Vagina (tissue), 2 donors: Measurements from ENCODE around the gene TOX3. TPM values are rescaled to one million over a fixed set of nuclear protein-coding genes. Genes with fewer than 3 reads are reported as not detected.

ENCODE experiments used
- DNase-seq, 2 donors: peaks; one replicate each; pipeline ENCODE4 v3.0.0-alpha.2; 2017; ENCODE audit errors: extremely low spot score in 2 of 2
- H3K27ac ChIP-seq: fragments of 200-600 bp; sonication (generic); one replicate; pipeline ENCODE4 v1.5.1; 2019
- H3K27me3 ChIP-seq: fragments of 200-600 bp; sonication (generic); one replicate; pipeline ENCODE4 v1.5.1; 2019
- H3K36me3 ChIP-seq, 2 donors: fragments of 200-600 bp; sonication (generic); one replicate each; pipeline ENCODE4 v1.5.1; 2017 to 2019
- H3K4me1 ChIP-seq: fragments of 200-600 bp; sonication (generic); one replicate; pipeline ENCODE4 v1.5.1; 2019
- H3K4me3 ChIP-seq, 2 donors: fragments of 200-600 bp; sonication (generic); 1 replicate in 1 of 2; 2 replicates in 1 of 2; pipeline ENCODE4 v1.5.1; 2016 to 2019
- H3K9me3 ChIP-seq: fragments of 200-600 bp; sonication (generic); one replicate; pipeline ENCODE4 v1.5.1; 2019
- POLR2A ChIP-seq, 2 donors: fragments of 450-650 bp; IDR thresholded peaks; one replicate each; pipeline ENCODE4 v1.6.1; 2017; ENCODE audit warnings: antibody characterized with exemption in 2 of 2, mild to moderate bottlenecking in 2 of 2, moderate library complexity in 2 of 2
- POLR2AphosphoS5 ChIP-seq, 2 donors: sonication (generic); formaldehyde crosslinking; IDR thresholded peaks; one replicate each; pipeline ENCODE4 v1.9.0; 2017; ENCODE audit warnings: antibody characterized with exemption in 2 of 2, mild to moderate bottlenecking in 2 of 2, low read depth in 1 of 2; ENCODE audit not compliant: insufficient read depth in 1 of 2
- intact Hi-C: fragments of 100-400 bp; cut with DNase I; formaldehyde crosslinking; loops from one replicate; pipeline ENCODE4 v1.15.1; 2023
- total RNA-seq: library from RNA; depleted of rRNA; stranded (reverse); fragments of >200 nt; gene quantifications from one replicate; pipeline ENCODE4 v1.2.3, GENCODE V29; 2016
- TF ChIP-seq, protein P1 (sequence below), 3 experiments: fragments of 450-650 bp in 2 of 3; fragments of 200-600 bp in 1 of 3; sonication (generic) in 1 of 3; IDR thresholded peaks; one replicate each; pipeline ENCODE4 v1.5.1; 2017 to 2019; ENCODE audit warnings: antibody characterized with exemption in 3 of 3, mild to moderate bottlenecking in 2 of 3, moderate library complexity in 2 of 3

TOX3 gene
- total RNA-seq, 1 donor from 2014 or later = 1.2 TPM

DNA sequence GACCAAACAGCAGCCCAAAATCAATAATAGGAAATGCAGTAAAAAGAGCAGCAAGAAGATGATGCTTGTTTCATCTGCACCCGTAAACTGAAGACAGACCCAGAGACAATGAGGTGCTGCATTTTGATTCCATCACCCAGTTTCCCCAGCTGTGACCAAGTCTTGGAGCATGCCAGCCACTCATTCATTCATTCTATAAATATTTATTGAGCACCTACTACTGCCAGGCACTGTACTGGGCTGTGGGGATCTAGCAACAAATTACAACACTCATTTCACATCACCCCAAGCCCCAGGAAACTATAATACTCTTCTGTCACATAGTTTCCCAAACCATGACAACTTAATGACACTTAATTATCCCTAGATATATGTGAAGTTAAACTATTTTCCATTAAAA, 79.2 kb downstream of the TOX3 start:
- intact Hi-C loops = no loop called here
- no peaks in the 10 kb centered on the region for H3K36me3 ChIP-seq
- no peaks in the 10 kb centered on the region for H3K4me1 ChIP-seq
- no peak for DNase-seq
- no peak overlapping the region for H3K27ac ChIP-seq
- TF ChIP-seq POLR2A (IDR thresholded peaks at IDR 0.05) (no peak), POLR2AphosphoS5 (IDR thresholded peaks at IDR 0.05; ENCODE audit: insufficient read depth in 1 of 2, low read depth in 1 of 2) (no peak)
- TF ChIP-seq, protein P1, sequence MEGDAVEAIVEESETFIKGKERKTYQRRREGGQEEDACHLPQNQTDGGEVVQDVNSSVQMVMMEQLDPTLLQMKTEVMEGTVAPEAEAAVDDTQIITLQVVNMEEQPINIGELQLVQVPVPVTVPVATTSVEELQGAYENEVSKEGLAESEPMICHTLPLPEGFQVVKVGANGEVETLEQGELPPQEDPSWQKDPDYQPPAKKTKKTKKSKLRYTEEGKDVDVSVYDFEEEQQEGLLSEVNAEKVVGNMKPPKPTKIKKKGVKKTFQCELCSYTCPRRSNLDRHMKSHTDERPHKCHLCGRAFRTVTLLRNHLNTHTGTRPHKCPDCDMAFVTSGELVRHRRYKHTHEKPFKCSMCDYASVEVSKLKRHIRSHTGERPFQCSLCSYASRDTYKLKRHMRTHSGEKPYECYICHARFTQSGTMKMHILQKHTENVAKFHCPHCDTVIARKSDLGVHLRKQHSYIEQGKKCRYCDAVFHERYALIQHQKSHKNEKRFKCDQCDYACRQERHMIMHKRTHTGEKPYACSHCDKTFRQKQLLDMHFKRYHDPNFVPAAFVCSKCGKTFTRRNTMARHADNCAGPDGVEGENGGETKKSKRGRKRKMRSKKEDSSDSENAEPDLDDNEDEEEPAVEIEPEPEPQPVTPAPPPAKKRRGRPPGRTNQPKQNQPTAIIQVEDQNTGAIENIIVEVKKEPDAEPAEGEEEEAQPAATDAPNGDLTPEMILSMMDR (IDR thresholded peaks at IDR 0.05) = no peak
- H3K27me3 ChIP-seq = no peaks in the 10 kb centered on the region
- H3K4me3 ChIP-seq = no peak overlapping the region
- H3K9me3 ChIP-seq = no peaks in the 10 kb centered on the region

DNA sequence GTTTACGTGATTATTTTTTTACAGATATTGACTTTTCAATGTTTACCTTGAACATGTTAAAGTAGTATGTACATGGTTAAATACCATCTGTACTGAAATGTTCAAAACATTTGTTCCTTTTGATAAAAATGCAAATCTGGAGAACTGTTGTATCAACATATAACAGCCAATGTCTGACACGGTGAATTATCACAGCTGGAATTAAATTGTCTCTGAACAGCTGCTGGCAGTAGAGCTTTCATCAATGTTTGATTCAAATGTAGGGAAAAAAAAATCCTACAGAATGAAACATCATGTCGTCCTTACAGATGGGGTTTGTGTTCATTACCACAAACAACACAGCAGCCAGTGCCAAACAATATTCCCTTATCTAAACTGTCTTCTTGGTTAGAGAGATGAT, 79.9 kb downstream of the TOX3 start:
- no peak for TF ChIP-seq POLR2AphosphoS5 (IDR thresholded peaks at IDR 0.05; ENCODE audit: insufficient read depth in 1 of 2, low read depth in 1 of 2)
- TF ChIP-seq, protein P1 (IDR thresholded peaks at IDR 0.05) = no peak
- TF ChIP-seq POLR2A (IDR thresholded peaks at IDR 0.05) = no peak
- Histone ChIP-seq H3K4me3 (no peak overlapping the region), H3K27ac (no peak overlapping the region), H3K36me3 (no peaks in the 10 kb centered on the region), H3K27me3 (no peaks in the 10 kb centered on the region), H3K9me3 (no peaks in the 10 kb centered on the region), H3K4me1 (no peaks in the 10 kb centered on the region)
- no peak for DNase-seq
- intact Hi-C loops = no loop called here

DNA sequence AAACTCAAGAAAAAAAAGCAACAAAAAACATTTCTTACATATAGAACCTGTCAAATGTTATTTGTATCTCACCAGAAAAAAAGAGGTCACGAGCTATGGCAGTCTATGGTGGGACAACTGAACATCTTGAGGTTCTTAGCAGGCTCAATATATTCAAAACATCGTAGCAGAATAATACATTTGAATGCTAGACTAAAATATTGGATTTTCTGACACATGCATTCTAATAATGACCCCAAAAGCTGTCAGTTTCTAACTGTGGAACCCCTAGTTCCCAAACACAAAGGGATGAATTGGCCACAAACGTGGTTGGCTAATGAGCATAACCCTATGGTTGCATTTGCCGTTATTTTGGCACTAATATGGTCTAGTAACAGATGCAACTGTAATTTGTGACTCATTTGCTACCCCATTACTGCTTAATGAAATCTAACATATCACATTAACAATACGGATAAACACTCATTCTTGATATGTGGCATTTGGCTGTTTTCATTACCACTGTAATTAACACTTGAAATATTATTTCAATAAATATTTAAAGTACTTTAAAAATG, 81.2 kb downstream of the TOX3 start:
- TF ChIP-seq, protein P1 (IDR thresholded peaks at IDR 0.05) = no peak
- no peak for TF ChIP-seq POLR2AphosphoS5 (IDR thresholded peaks at IDR 0.05; ENCODE audit: insufficient read depth in 1 of 2, low read depth in 1 of 2)
- no peak for TF ChIP-seq POLR2A (IDR thresholded peaks at IDR 0.05)
- no peak for DNase-seq
- intact Hi-C loops = no loop called here
- H3K4me3 ChIP-seq = no peak overlapping the region
- H3K27me3 ChIP-seq = no peaks in the 10 kb centered on the region
- H3K4me1 ChIP-seq = no peaks in the 10 kb centered on the region
- no peaks in the 10 kb centered on the region for H3K36me3 ChIP-seq
- no peak overlapping the region for H3K27ac ChIP-seq
- no peaks in the 10 kb centered on the region for H3K9me3 ChIP-seq

DNA sequence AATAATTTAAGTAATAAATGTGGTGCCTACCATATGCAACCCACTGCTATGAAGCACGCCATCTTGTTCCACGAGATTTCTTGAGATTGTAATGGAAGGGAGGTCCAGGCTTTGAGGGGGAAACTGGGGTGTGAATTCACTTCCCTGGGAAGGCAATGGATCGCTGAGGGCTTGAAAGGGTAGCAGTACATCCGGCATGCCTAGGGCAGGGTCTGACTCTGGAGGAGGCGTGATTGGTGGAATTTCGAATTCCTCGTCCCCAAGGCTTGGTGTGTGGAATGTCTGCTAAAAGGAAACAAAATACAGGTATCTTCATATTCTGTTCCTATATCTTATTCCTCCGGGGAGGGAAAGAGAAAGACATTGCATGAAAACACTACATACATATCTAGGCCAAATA, 83.0 kb downstream of the TOX3 start:
- Histone ChIP-seq H3K27ac (no peak overlapping the region), H3K36me3 (no peaks in the 10 kb centered on the region), H3K4me3 (no peak overlapping the region), H3K4me1 (no peaks in the 10 kb centered on the region), H3K27me3 (no peaks in the 10 kb centered on the region), H3K9me3 (no peaks in the 10 kb centered on the region)
- no peak for DNase-seq
- intact Hi-C loops = no loop called here
- TF ChIP-seq POLR2AphosphoS5 (IDR thresholded peaks at IDR 0.05; ENCODE audit: insufficient read depth in 1 of 2, low read depth in 1 of 2) = no peak

DNA sequence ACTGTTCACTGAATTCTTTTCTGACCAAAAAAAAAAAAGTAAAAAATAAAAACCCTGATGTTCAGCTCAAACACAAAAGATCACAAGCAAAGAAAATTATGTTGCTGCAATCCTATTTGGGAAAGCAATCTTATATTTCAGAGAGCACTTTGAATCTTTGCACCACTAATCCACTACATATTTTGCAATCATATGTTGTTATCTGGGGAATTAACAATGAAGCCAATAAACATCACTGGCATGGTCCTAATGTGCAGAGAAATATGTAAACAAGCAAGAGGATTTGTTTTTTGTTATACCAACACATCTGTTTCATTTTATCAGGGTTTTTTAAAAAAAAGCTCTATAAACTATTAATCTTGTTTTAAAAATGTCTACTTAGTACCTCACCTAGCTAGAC, 84.1 kb downstream of the TOX3 start:
- no peaks in the 10 kb centered on the region for H3K27me3 ChIP-seq
- no peaks in the 10 kb centered on the region for H3K9me3 ChIP-seq
- H3K36me3 ChIP-seq = no peaks in the 10 kb centered on the region
- intact Hi-C loops = no loop called here
- no peak overlapping the region for H3K4me3 ChIP-seq
- no peak for DNase-seq
- no peaks in the 10 kb centered on the region for H3K4me1 ChIP-seq
- H3K27ac ChIP-seq = no peak overlapping the region
- no peak for TF ChIP-seq POLR2A (IDR thresholded peaks at IDR 0.05)
- no peak for TF ChIP-seq POLR2AphosphoS5 (IDR thresholded peaks at IDR 0.05; ENCODE audit: insufficient read depth in 1 of 2, low read depth in 1 of 2)
- TF ChIP-seq, protein P1 (IDR thresholded peaks at IDR 0.05) = no peak
